ENCODE measurements around the gene SCYGR5. TPM values are rescaled to one million over a fixed set of nuclear protein-coding genes. Genes with fewer than 3 reads are reported as not detected.

The SCYGR5 gene
- total RNA-seq, 3 donors from 2014 or later = not detected

DNA sequence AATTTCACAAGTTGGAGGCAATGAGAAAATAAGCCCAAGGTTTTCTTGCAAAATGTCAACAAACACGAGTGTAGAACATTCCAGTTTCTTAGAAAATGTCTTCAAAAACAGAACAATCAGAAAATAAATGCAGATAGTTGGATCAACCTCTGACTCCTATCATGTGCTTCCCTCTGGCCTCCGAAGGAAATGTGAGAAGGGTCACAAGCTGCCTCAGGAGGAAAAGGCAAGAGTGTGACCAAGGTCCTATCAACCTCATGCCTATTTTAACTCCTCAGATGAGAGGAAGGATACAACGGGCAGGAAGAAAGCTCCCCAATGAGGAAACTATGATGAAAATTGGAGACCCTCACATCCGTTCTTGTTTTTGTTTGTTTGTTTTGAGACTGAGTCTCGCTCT, 7.9 kb downstream of the SCYGR5 start:
- intact Hi-C loops (cut with DNase I; ENCODE audit: low total_unique reads) = no loop called here
- no peaks in the 10 kb centered on the region for H3K4me1 ChIP-seq
- H3K4me3 ChIP-seq = no peak overlapping the region
- DNase-seq (ENCODE audit: low spot score in 2 of 2) = no peak
- no peaks in the 10 kb centered on the region for H3K9me3 ChIP-seq
- H3K27me3 ChIP-seq = no peaks in the 10 kb centered on the region
- H3K27ac ChIP-seq = no peak overlapping the region
- TF ChIP-seq POLR2AphosphoS5 (IDR thresholded peaks at IDR 0.05) (no peak), POLR2A (IDR thresholded peaks at IDR 0.05) (no peak)
- TF ChIP-seq, protein P1, sequence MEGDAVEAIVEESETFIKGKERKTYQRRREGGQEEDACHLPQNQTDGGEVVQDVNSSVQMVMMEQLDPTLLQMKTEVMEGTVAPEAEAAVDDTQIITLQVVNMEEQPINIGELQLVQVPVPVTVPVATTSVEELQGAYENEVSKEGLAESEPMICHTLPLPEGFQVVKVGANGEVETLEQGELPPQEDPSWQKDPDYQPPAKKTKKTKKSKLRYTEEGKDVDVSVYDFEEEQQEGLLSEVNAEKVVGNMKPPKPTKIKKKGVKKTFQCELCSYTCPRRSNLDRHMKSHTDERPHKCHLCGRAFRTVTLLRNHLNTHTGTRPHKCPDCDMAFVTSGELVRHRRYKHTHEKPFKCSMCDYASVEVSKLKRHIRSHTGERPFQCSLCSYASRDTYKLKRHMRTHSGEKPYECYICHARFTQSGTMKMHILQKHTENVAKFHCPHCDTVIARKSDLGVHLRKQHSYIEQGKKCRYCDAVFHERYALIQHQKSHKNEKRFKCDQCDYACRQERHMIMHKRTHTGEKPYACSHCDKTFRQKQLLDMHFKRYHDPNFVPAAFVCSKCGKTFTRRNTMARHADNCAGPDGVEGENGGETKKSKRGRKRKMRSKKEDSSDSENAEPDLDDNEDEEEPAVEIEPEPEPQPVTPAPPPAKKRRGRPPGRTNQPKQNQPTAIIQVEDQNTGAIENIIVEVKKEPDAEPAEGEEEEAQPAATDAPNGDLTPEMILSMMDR (IDR thresholded peaks at IDR 0.05) = no peak
- no peaks in the 10 kb centered on the region for H3K36me3 ChIP-seq

DNA sequence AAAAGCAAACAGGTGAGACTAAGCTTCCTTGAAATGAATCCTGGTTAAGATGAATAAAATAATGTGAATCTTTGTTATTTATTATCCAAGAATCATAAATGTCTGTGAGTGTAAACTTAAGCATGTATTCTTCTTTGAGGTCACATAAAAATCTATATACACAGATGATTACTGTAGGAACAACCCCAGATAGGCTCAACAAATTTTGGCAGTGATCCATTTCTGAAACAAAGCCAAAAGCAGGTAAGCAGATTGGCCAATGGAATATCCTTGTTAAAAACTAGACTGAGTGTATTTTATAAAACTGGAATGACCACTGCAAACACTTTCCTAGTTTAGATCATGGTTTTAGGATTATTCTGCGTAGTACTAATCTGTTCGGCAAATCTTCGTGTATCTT, 11.3 kb downstream of the SCYGR5 start:
- no peak overlapping the region for H3K27ac ChIP-seq
- no peaks in the 10 kb centered on the region for H3K27me3 ChIP-seq
- DNase-seq (ENCODE audit: low spot score in 2 of 2) = no peak
- intact Hi-C loops (cut with DNase I; ENCODE audit: low total_unique reads) = no loop called here
- H3K36me3 ChIP-seq = no peaks in the 10 kb centered on the region
- no peak overlapping the region for H3K4me3 ChIP-seq
- H3K9me3 ChIP-seq = no peaks in the 10 kb centered on the region
- H3K4me1 ChIP-seq = no peaks in the 10 kb centered on the region
- TF ChIP-seq, protein P1 (IDR thresholded peaks at IDR 0.05) = no peak
- TF ChIP-seq POLR2AphosphoS5 (IDR thresholded peaks at IDR 0.05) (no peak), POLR2A (IDR thresholded peaks at IDR 0.05) (no peak)

GRCh38 chr2:227684258-227684657, 17.7 kb downstream of the SCYGR5 start:
- H3K4me3 ChIP-seq = no peak overlapping the region
- no peaks in the 10 kb centered on the region for H3K36me3 ChIP-seq

DNA sequence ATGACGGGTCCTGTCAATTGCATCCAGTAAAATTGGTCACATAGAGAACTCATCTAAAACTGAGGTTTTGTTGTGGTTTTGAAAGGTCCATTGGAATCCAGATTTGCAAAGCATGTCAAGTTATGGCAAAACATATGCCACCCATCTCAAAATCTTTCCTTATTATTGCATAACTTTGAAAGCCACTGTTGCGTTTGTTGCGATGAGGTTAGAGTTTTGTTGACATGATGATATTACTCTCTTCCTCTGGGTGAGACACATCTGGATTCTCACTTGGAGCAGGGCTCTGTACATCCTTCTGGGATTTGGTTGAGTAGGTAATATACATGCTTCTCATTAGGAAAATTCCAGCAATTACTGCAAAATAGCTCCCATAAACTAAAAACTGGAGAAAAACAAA, 20.6 kb downstream of the SCYGR5 start:
- DNase-seq (ENCODE audit: low spot score in 2 of 2) = no peak
- Histone ChIP-seq H3K27me3 (no peaks in the 10 kb centered on the region), H3K9me3 (no peaks in the 10 kb centered on the region), H3K27ac (no peak overlapping the region), H3K4me1 (no peaks in the 10 kb centered on the region), H3K4me3 (no peak overlapping the region), H3K36me3 (no peaks in the 10 kb centered on the region)
- no peak for TF ChIP-seq POLR2A (IDR thresholded peaks at IDR 0.05)
- TF ChIP-seq POLR2AphosphoS5 (IDR thresholded peaks at IDR 0.05) = no peak
- TF ChIP-seq, protein P1 (IDR thresholded peaks at IDR 0.05) = no peak
- intact Hi-C loops (cut with DNase I; ENCODE audit: low total_unique reads) = no loop called here

More at GRCh38 chr2:227684258-227684657, 17.7 kb downstream of the SCYGR5 start:
- Histone ChIP-seq H3K27ac (no peak overlapping the region), H3K4me1 (no peaks in the 10 kb centered on the region), H3K9me3 (no peaks in the 10 kb centered on the region), H3K27me3 (no peaks in the 10 kb centered on the region)
- intact Hi-C loops (cut with DNase I; ENCODE audit: low total_unique reads) = no loop called here
- no peak for DNase-seq (ENCODE audit: low spot score in 2 of 2)
- TF ChIP-seq POLR2AphosphoS5 (IDR thresholded peaks at IDR 0.05) (no peak), POLR2A (IDR thresholded peaks at IDR 0.05) (no peak)
- TF ChIP-seq, protein P1 (IDR thresholded peaks at IDR 0.05) = no peak

- no peak for DNase-seq (ENCODE audit: low spot score in 2 of 2)
- Histone ChIP-seq H3K9me3 (no peaks in the 10 kb centered on the region), H3K27ac (no peak overlapping the region), H3K4me3 (no peak overlapping the region), H3K27me3 (no peaks in the 10 kb centered on the region), H3K36me3 (no peaks in the 10 kb centered on the region), H3K4me1 (no peaks in the 10 kb centered on the region)
- TF ChIP-seq, protein P1 (IDR thresholded peaks at IDR 0.05) = no peak
- TF ChIP-seq POLR2AphosphoS5 (IDR thresholded peaks at IDR 0.05) (no peak), POLR2A (IDR thresholded peaks at IDR 0.05) (no peak)
- intact Hi-C loops (cut with DNase I; ENCODE audit: low total_unique reads) = no loop called here
These were observed 30.5 kb downstream of the SCYGR5 start for GRCh38 chr2:227696990-227697679.
